ENCODE measurements around the gene TMEM30A.
A peak's percentile ranks its signal among the peaks of the same experiment; 100 is the strongest.

The TMEM30A gene

DNA sequence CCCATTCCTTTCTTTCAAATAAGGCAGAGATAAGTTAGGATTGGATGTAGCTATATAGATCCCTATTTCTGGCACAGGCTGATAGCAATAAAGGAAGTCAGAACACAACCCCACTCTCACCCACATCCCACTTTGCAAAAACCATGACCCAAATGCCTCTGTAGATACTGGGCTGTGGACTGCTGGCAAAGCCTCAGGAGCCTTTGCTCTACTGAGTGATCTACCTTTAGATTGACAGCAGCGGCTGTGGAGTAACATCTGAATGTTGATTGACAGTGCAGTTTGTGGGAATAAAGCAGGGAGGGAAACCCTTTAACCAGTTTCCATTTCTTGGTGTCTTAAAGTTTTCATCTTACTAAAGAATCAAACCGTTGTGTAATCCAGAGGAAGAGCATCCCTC lies 6.7 kb upstream of the TMEM30A start:
- Histone ChIP-seq H3K36me3 (no peaks in the 10 kb centered on the region), H3K27ac (no peak overlapping the region), H3K27me3 (ENCODE audit: insufficient read depth, low read depth, severe bottlenecking) (no peaks in the 10 kb centered on the region), H3K9me3 (ENCODE audit: severe bottlenecking) (no peaks in the 10 kb centered on the region), H3K4me3 (ENCODE audit: low read depth, low read length) (no peak overlapping the region)
- no peak for DNase-seq
- TF ChIP-seq, protein P1, sequence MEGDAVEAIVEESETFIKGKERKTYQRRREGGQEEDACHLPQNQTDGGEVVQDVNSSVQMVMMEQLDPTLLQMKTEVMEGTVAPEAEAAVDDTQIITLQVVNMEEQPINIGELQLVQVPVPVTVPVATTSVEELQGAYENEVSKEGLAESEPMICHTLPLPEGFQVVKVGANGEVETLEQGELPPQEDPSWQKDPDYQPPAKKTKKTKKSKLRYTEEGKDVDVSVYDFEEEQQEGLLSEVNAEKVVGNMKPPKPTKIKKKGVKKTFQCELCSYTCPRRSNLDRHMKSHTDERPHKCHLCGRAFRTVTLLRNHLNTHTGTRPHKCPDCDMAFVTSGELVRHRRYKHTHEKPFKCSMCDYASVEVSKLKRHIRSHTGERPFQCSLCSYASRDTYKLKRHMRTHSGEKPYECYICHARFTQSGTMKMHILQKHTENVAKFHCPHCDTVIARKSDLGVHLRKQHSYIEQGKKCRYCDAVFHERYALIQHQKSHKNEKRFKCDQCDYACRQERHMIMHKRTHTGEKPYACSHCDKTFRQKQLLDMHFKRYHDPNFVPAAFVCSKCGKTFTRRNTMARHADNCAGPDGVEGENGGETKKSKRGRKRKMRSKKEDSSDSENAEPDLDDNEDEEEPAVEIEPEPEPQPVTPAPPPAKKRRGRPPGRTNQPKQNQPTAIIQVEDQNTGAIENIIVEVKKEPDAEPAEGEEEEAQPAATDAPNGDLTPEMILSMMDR (IDR thresholded peaks at IDR 0.05; ENCODE audit: low read depth, low read length), result no peak

DNA sequence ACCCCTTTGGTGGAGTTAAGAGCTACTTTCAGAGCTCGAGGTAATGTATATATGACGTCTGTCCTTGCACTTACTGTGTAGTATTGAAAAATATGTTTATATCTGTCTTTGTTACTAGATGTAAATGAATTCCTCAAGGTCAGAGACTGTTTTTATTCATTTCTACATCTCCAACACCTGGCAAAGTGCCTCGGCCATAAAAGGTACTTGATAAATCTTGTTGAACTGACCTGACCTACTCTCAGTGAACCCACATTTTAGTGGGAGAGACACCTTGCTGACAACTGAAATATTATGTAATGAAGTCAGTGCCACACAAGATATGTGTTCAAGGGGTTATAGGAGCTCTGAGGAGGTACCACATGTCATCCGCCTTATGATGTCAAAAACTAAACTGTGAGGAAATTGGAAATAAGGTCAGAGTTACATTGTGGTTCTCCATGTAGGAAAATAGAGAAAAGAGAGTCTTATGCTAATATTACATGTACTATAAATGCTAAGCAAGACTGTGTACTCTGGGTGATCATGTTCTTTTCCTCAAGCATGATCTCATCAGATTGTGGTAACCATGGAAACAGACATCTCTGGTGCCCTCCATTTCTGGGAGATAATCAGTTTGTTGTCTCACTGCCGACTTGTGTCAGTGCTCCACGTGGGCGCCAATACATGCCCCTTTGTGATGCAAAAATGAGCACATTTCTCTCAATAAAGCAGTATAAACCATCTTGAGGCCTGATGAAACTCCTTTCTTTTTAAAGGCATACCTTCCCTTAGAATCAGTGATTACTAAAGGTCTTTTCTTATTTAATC lies 5.7 kb upstream of the TMEM30A start:
- no peak for DNase-seq
- H3K27me3 ChIP-seq (ENCODE audit: insufficient read depth, low read depth, severe bottlenecking), result no peaks in the 10 kb centered on the region
- H3K4me3 ChIP-seq (ENCODE audit: low read depth, low read length), result no peak overlapping the region
- no peaks in the 10 kb centered on the region for H3K9me3 ChIP-seq (ENCODE audit: severe bottlenecking)
- H3K27ac ChIP-seq, result no peak overlapping the region; the same call in 1 of the 2 replicates
- H3K36me3 ChIP-seq, result no peaks in the 10 kb centered on the region
- TF ChIP-seq, protein P1 (IDR thresholded peaks at IDR 0.05; ENCODE audit: low read depth, low read length), result no peak

DNA sequence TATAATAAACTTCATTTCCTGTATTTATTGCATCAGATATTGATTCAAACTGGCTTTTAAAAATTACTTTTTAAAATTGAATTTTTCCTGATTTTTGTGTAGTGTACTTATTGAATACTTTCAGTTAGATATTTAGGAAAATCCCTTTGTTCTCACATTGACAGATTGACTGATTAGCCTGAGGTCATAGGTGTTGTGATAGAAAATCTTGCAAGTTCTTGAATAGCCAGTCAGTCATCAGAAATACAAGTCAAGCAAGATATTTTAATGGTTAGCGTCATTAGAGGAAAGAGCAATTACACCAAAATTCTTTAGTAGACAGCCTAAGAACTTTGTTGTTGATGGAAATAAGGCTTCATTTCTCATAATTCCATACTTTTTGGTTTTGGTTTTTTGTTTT lies 3.4 kb upstream of the TMEM30A start:
- Histone ChIP-seq H3K4me3 (ENCODE audit: low read depth, low read length) (no peak overlapping the region), H3K27ac (no peak overlapping the region), H3K36me3 (peaks cover 5% of the 10 kb centered on the region), H3K27me3 (ENCODE audit: insufficient read depth, low read depth, severe bottlenecking) (no peaks in the 10 kb centered on the region), H3K9me3 (ENCODE audit: severe bottlenecking) (no peaks in the 10 kb centered on the region)
- TF ChIP-seq, protein P1 (IDR thresholded peaks at IDR 0.05; ENCODE audit: low read depth, low read length), result no peak
- DNase-seq, result no peak

DNA sequence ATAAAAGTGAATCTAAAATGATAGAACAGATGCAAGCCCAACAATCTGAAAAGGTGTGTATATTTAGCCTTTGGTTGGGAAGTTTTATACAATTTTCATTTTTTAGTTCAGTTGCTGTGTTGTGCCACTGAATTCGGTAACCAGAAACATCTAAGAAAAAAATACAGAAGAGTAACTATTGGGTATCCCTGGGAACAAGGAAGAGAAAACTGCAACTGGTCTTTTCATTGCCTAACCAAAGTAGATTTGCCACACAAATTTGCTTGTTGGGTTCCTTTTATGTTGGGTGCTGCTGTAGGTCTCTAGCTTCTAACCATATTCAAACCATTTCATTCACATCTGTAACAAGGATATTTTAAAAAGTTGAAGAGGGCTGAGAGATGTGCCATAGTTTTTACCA lies 2.8 kb upstream of the TMEM30A start:
- TF ChIP-seq, protein P1 (IDR thresholded peaks at IDR 0.05; ENCODE audit: low read depth, low read length), result no peak
- no peak overlapping the region for H3K4me3 ChIP-seq (ENCODE audit: low read depth, low read length)
- no peaks in the 10 kb centered on the region for H3K9me3 ChIP-seq (ENCODE audit: severe bottlenecking)
- H3K27ac ChIP-seq, result no peak overlapping the region
- H3K36me3 ChIP-seq, result peaks cover 5% of the 10 kb centered on the region
- no peaks in the 10 kb centered on the region for H3K27me3 ChIP-seq (ENCODE audit: insufficient read depth, low read depth, severe bottlenecking)
- no peak for DNase-seq

DNA sequence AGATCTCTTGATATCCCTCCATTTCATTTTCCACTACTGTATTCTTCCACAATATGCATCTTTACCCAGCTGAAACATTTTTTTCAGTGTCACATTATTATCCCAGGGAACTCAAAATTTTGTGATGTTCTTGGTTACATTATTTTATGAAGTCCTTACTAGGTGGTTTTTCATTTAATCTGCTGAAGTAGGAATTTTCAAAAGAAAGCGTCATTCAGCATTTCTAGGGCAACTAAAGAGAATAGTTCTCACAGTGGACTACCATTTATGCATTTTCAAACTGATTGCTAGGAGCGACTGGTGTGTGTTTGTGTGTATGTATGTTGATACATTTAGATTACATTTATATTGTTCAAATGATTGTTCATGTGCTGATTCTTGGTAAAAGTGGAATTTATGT lies 2.4 kb upstream of the TMEM30A start:
- Histone ChIP-seq H3K9me3 (ENCODE audit: severe bottlenecking) (no peaks in the 10 kb centered on the region), H3K36me3 (peaks cover 5% of the 10 kb centered on the region), H3K27me3 (ENCODE audit: insufficient read depth, low read depth, severe bottlenecking) (no peaks in the 10 kb centered on the region), H3K27ac (no peak overlapping the region), H3K4me3 (ENCODE audit: low read depth, low read length) (no peak overlapping the region)
- no peak for DNase-seq
- TF ChIP-seq, protein P1 (IDR thresholded peaks at IDR 0.05; ENCODE audit: low read depth, low read length), result no peak

DNA sequence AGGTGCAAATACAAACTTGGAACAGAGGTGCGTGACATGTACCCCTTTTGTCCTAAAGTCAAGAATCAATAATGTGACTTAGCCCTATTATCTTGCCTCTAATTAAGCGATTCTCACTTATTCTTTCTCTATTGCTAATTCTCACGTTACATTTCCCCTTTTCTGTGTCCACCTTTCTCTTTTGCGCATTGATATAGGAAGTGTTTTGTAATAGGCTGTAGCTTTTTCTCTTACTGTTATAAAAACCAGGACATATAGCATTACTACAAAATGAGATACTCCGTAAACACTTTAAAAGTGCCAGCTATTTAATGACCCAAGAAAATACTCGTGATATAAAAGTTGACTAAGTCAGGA lies 669 bp upstream of the TMEM30A start:
- no peak for DNase-seq
- H3K27me3 ChIP-seq (ENCODE audit: insufficient read depth, low read depth, severe bottlenecking), result no peaks in the 10 kb centered on the region
- peaks cover 5% of the 10 kb centered on the region for H3K36me3 ChIP-seq
- TF ChIP-seq, protein P1 (IDR thresholded peaks at IDR 0.05; ENCODE audit: low read depth, low read length), result no peak
- peak overlapping the region; percentile 85 for H3K27ac ChIP-seq
- no peaks in the 10 kb centered on the region for H3K9me3 ChIP-seq (ENCODE audit: severe bottlenecking)
- H3K4me3 ChIP-seq (ENCODE audit: low read depth, low read length), result peak overlapping the region; percentile 98
